AG10803 (cell line): ENCODE results near the gene CARF.
"Not testable (repeated sequence)": the region's sequence is repeated elsewhere in the genome, so short reads cannot be mapped to it uniquely, and the experiment has no call there.

ENCODE experiments used
- DNase-seq: peaks from one replicate; pipeline ENCODE4 v3.0.0; 2010; ENCODE audit warnings: low read depth
- H3K4me3 ChIP-seq: 2 replicates; pipeline ENCODE4 v1.5.1; 2011; ENCODE audit warnings: mild to moderate bottlenecking, low read length, control low read depth
- CTCF ChIP-seq: conservative IDR thresholded peaks from 2 replicates; pipeline ENCODE4 v1.5.1; 2011; ENCODE audit warnings: mild to moderate bottlenecking, low read length, control low read depth, inconsistent platforms

Gene CARF

GRCh38 chr2:202885190-202885589 is 26.9 kb upstream of the CARF start:
- no peak for DNase-seq
- no peak for TF ChIP-seq CTCF
- no peak overlapping the region for H3K4me3 ChIP-seq

- not testable (repeated sequence) for H3K4me3 ChIP-seq, DNase-seq
These were observed 6.6 kb upstream of the CARF start for GRCh38 chr2:202905507-202905906.

- no peak overlapping the region for H3K4me3 ChIP-seq
- no peak for TF ChIP-seq CTCF
- DNase-seq, result no peak
These were observed 3.9 kb upstream of the CARF start for GRCh38 chr2:202908186-202908585.

- peak; percentile 13 for DNase-seq
- no peak overlapping the region for H3K4me3 ChIP-seq
- TF ChIP-seq CTCF, result no peak
These were observed 2.5 kb upstream of the CARF start for GRCh38 chr2:202909394-202910192.

GRCh38 chr2:202910250-202910649 is 1.8 kb upstream of the CARF start:
- not testable (repeated sequence) for DNase-seq
- peak overlapping the region; percentile 99; the same call in 1 of the 2 replicates for H3K4me3 ChIP-seq

GRCh38 chr2:202910698-202911097 is 1.4 kb upstream of the CARF start:
- peak overlapping the region; percentile 99 for H3K4me3 ChIP-seq
- DNase-seq, result no peak
- TF ChIP-seq CTCF, result no peak

GRCh38 chr2:202911203-202911511 is 918 bp upstream of the CARF start:
- peak overlapping the region; percentile 99 for H3K4me3 ChIP-seq
- no peak for TF ChIP-seq CTCF
- no peak for DNase-seq

- not testable (repeated sequence) for DNase-seq
- H3K4me3 ChIP-seq, result peak overlapping the region; percentile 99
These were observed 497 bp downstream of the CARF start for GRCh38 chr2:202912342-202913201.
